CD4-positive, alpha-beta T cell treated with Interferon alpha-2 for 1 hour (primary cell): ENCODE data around the gene MMP8.
"Not testable (repeated sequence)": the region's sequence is repeated elsewhere in the genome, so short reads cannot be mapped to it uniquely, and the experiment has no call there.

ENCODE experiments used
- DNase-seq, 2 donors: peaks; one replicate each; pipeline ENCODE4 v3.0.0-alpha.2; 2020 to 2022

MMP8 gene

GRCh38 chr11:102724904-102725500, at the start of gene MMP8:
Gene MMP8, minus strand, starts transcription at chr11:102724954. Its CDS starts 99 bp downstream, at chr11:102724855.
- DNase-seq, result no peak

GRCh38 chr11:102773386-102773785, 48.6 kb upstream of the MMP8 start:
- no peak for DNase-seq

GRCh38 chr11:102771351-102771750, 46.6 kb upstream of the MMP8 start:
- no peak for DNase-seq

GRCh38 chr11:102770191-102770590, 45.4 kb upstream of the MMP8 start:
- no peak for DNase-seq

GRCh38 chr11:102767800-102768199, 43.0 kb upstream of the MMP8 start:
- DNase-seq, result no peak

GRCh38 chr11:102763440-102763839, 38.7 kb upstream of the MMP8 start:
- no peak for DNase-seq

- no peak for DNase-seq
Measured at GRCh38 chr11:102762361-102762767, 37.6 kb upstream of the MMP8 start.

GRCh38 chr11:102761646-102762238, 37.0 kb upstream of the MMP8 start:
- DNase-seq, result no peak

GRCh38 chr11:102760344-102761035, 35.7 kb upstream of the MMP8 start:
- no peak for DNase-seq

- peak in 1 of 2 donors; percentile 5 for DNase-seq
Measured at GRCh38 chr11:102757823-102758549, 33.2 kb upstream of the MMP8 start.

GRCh38 chr11:102753267-102753666, 28.5 kb upstream of the MMP8 start:
- DNase-seq, result no peak

- no peak for DNase-seq
Measured at GRCh38 chr11:102751673-102752072, 26.9 kb upstream of the MMP8 start.

GRCh38 chr11:102749101-102749722, 24.5 kb upstream of the MMP8 start:
- DNase-seq, result no peak

GRCh38 chr11:102746746-102747578, 22.2 kb upstream of the MMP8 start:
- not testable (repeated sequence) for DNase-seq

GRCh38 chr11:102734650-102735049, 9.9 kb upstream of the MMP8 start:
- no peak for DNase-seq

GRCh38 chr11:102733232-102733875, 8.6 kb upstream of the MMP8 start:
- DNase-seq, result peak; percentile 19 to 40

- not testable (repeated sequence) for DNase-seq
Measured at GRCh38 chr11:102730944-102731343, 6.2 kb upstream of the MMP8 start.

- no peak for DNase-seq
Measured at GRCh38 chr11:102729849-102730815, 5.4 kb upstream of the MMP8 start.

GRCh38 chr11:102727890-102728289, 3.1 kb upstream of the MMP8 start:
- DNase-seq, result peak in 1 of 2 donors; percentile 11

GRCh38 chr11:102722821-102723220, 1.9 kb downstream of the MMP8 start:
- DNase-seq, result no peak
